Colonic mucosa (tissue), 4 donors: ENCODE results near the gene TMEM163. TPM values are rescaled to one million over a fixed set of nuclear protein-coding genes. Genes with fewer than 3 reads are reported as not detected.

ENCODE experiments used
- DNase-seq: peaks from one replicate; pipeline ENCODE4 v3.0.0-alpha.2; 2020
- H3K27ac ChIP-seq: fragments of 200-600 bp; one replicate; pipeline ENCODE4 v1.8.0; 2021
- H3K27me3 ChIP-seq: fragments of 200-600 bp; one replicate; pipeline ENCODE4 v1.8.0; 2021
- H3K36me3 ChIP-seq: fragments of 200-600 bp; one replicate; pipeline ENCODE4 v1.8.0; 2021
- H3K4me1 ChIP-seq: fragments of 200-600 bp; one replicate; pipeline ENCODE4 v1.8.0; 2021; ENCODE audit warnings: mild to moderate bottlenecking
- H3K4me3 ChIP-seq: fragments of 200-600 bp; one replicate; pipeline ENCODE4 v1.8.0; 2021
- H3K9ac ChIP-seq, 2 donors: one replicate each; pipeline ENCODE4 v1.7.0; 2013; ENCODE audit warnings: control low read depth in 2 of 2, low read depth in 2 of 2, low read length in 2 of 2
- H3K9me3 ChIP-seq: fragments of 200-600 bp; one replicate; pipeline ENCODE4 v1.8.0; 2021
- intact Hi-C: fragments of 100-400 bp; cut with DNase I; formaldehyde crosslinking; loops from one replicate; pipeline ENCODE4 v1.14.1; 2022
- total RNA-seq, 2 donors: library from RNA; stranded (reverse); fragmentation: NEBNext Ultra II Directional in 1 of 2; extraction: Animal tissue kit (Norgen Biotek cat#: 25700) in 1 of 2; gene quantifications; one replicate each; pipeline ENCODE4 v1.2.1, GENCODE V29; 2021
- TF ChIP-seq, protein P1 (sequence below): fragments of 200-600 bp; IDR thresholded peaks from one replicate; pipeline ENCODE4 v1.8.0; 2022; ENCODE audit warnings: antibody characterized with exemption, mild to moderate bottlenecking
- donor health status: healthy.
- donor health status: DM: no; HTN: no; CAD: no.
- donor health status: DM: no; HTN: no; CAD: no.

Gene TMEM163
- total RNA-seq, 2 donors from 2014 or later = 0.29 TPM; not detected in 1

DNA sequence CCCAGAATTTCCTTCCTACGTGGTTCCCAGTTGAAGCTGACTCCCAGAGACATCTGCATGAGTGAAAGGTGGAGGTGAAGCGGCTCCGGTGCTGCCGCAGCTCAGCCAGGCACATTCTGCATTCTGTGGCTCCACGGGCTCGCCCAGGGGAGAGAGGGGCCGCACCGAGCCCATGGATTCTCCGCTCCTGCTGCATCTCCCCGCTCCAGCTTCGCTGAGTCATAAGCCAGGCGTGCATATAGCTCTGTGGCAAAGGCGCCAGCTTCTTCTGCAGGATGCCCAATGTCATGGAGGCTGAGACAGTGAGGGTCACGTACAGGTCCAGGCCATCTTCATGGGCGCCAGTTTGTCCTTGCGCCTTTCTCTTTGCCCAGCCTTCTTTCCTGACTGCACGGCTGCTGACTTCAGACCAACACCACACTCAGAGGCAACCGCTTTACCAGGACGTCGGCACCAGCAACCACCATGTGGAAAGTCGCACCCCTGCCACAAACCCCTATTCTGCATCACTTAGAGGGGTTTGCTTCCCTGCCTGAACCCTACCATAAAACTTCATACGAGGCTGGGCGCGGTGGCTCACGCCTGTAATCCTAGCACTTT, 249.2 kb downstream of the TMEM163 start:
- intact Hi-C loops = no loop called here
- TF ChIP-seq, protein P1, sequence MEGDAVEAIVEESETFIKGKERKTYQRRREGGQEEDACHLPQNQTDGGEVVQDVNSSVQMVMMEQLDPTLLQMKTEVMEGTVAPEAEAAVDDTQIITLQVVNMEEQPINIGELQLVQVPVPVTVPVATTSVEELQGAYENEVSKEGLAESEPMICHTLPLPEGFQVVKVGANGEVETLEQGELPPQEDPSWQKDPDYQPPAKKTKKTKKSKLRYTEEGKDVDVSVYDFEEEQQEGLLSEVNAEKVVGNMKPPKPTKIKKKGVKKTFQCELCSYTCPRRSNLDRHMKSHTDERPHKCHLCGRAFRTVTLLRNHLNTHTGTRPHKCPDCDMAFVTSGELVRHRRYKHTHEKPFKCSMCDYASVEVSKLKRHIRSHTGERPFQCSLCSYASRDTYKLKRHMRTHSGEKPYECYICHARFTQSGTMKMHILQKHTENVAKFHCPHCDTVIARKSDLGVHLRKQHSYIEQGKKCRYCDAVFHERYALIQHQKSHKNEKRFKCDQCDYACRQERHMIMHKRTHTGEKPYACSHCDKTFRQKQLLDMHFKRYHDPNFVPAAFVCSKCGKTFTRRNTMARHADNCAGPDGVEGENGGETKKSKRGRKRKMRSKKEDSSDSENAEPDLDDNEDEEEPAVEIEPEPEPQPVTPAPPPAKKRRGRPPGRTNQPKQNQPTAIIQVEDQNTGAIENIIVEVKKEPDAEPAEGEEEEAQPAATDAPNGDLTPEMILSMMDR = no peak
- Histone ChIP-seq H3K4me3 (no peak overlapping the region), H3K4me1 (peaks cover 4% of the 10 kb centered on the region), H3K9me3 (no peaks in the 10 kb centered on the region), H3K36me3 (no peaks in the 10 kb centered on the region), H3K9ac (no peak overlapping the region), H3K27me3 (no peaks in the 10 kb centered on the region), H3K27ac (no peak overlapping the region)
- no peak for DNase-seq

DNA sequence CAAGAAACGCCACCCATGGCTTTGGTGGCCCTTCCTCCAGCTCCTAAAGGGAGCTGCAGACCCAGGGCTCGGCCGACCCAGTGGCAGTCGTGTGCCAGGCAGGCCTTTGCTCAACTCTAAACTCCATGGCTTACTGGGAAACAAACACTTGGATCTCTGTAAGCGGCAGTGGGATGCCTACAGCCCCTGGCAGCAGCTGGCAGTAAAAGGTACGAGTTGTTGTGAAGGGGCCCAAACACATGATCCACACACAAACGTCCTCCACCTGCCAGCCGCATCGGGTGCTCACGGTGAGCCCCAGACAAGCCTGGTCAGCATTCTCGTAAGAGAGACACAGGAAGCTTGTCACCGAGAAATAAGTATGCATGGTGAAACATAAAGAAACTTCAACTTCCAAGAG, 250.0 kb downstream of the TMEM163 start:
- TF ChIP-seq, protein P1 = no peak

DNA sequence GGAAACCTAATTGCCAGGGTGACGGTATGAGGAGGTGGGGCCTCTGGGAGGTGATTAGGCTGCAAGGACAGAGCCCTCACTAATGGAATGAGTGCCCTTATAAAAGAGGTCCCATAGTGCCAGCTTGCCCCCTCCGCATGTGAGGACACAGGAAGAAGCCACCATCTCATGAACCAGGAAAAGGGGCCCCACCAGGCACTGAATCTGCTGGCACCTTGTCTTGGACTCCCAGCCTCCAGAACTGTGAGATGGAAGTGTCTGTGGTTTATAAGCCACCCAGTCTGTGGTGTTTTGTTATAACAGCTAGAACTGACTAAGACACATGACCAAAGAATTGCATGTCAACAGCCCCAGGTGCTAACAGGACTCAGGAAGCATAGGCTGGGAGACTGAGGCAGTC, 250.6 kb downstream of the TMEM163 start:
- H3K4me3 ChIP-seq = no peak overlapping the region
- TF ChIP-seq, protein P1 = no peak
- intact Hi-C loops = no loop called here
- no peak overlapping the region for H3K27ac ChIP-seq
- H3K9ac ChIP-seq = no peak overlapping the region
- H3K27me3 ChIP-seq = no peaks in the 10 kb centered on the region
- H3K36me3 ChIP-seq = no peaks in the 10 kb centered on the region
- DNase-seq = peak; percentile 8
- peaks cover 4% of the 10 kb centered on the region for H3K4me1 ChIP-seq
- H3K9me3 ChIP-seq = no peaks in the 10 kb centered on the region

More for the DNA sequence above, 250.0 kb downstream of the TMEM163 start:
- Histone ChIP-seq H3K27me3 (no peaks in the 10 kb centered on the region), H3K4me1 (peaks cover 4% of the 10 kb centered on the region), H3K36me3 (no peaks in the 10 kb centered on the region), H3K4me3 (no peak overlapping the region), H3K9me3 (no peaks in the 10 kb centered on the region), H3K9ac (no peak overlapping the region), H3K27ac (no peak overlapping the region)
- intact Hi-C loops = no loop called here
- no peak for DNase-seq

DNA sequence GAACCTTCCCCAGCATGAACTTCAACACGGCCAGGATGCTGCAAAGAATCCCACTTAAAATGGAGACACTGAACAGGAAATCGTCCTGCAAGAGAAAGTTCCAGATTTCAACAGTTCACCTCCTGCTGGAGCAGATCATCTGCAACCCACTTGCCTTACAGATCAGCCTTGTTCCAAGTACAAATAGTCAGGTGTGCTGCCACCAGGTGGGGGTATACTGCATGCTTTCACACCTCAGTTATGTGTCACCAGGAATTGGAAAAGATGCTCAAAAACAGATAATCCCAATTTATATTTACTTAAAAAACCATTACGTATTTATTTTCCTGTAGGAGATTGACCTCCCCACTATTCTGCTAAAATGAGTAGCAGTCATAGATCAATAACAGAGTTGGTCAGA, 252.7 kb downstream of the TMEM163 start:
- no peaks in the 10 kb centered on the region for H3K27me3 ChIP-seq
- no peak overlapping the region for H3K9ac ChIP-seq
- intact Hi-C loops = no loop called here
- TF ChIP-seq, protein P1 = peak; percentile 23
- no peak overlapping the region for H3K27ac ChIP-seq
- no peaks in the 10 kb centered on the region for H3K36me3 ChIP-seq
- DNase-seq = peak; percentile 24
- H3K4me3 ChIP-seq = no peak overlapping the region
- H3K4me1 ChIP-seq = peaks cover 4% of the 10 kb centered on the region
- H3K9me3 ChIP-seq = no peaks in the 10 kb centered on the region

DNA sequence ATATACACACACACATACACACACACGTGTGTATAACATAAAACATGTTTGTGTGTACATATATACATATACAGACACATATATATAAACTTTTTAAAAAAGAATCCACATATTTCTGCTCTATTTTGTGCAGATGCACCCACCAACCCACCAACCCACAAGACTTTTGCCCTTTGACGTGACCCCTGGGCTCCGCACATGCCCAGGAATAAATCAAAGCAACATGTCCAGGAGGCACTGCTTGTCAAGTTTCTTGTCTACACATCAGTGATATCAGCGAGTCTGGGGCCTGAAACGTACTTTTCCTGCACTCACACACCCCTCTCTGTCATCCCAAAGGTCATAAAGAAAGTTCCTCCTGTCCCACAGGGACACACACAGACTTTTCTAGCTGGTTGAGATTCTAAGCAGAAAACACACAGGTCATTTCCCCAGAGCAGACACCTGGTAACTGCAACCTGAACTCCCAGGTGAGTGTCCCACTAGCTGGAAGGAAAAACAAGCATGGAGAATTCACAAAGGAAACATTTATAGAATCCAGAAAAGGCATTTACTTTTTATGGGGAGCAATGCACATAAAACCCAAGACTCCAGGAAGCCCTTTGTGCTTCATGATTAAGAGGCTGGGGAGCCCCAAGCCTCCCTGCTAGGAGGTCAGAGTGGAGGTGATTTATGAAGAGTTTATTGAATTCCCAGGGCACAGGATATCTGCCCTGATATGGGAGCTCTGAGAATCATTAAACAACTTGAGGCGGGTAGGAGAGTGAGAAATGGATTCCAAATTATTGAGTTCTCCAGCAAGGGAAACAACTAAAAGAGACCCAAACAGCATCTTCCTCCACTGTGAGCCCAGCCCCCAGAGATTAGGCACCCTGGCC, 253.3 kb downstream of the TMEM163 start:
- H3K36me3 ChIP-seq = no peaks in the 10 kb centered on the region
- H3K27me3 ChIP-seq = no peaks in the 10 kb centered on the region
- H3K4me1 ChIP-seq = peaks cover 4% of the 10 kb centered on the region
- DNase-seq = peak; percentile 10
- H3K4me3 ChIP-seq = no peak overlapping the region
- H3K9me3 ChIP-seq = no peaks in the 10 kb centered on the region
- TF ChIP-seq, protein P1 = no peak
- H3K9ac ChIP-seq = no peak overlapping the region
- intact Hi-C loops = no loop called here
- no peak overlapping the region for H3K27ac ChIP-seq
